Mesendoderm (in vitro differentiated cells): Measurements from ENCODE around the gene RAB19.
"Not testable (repeated sequence)": the region's sequence is repeated elsewhere in the genome, so short reads cannot be mapped to it uniquely, and the experiment has no call there.

Source experiments
- DNase-seq: peaks from one replicate; pipeline ENCODE4 v3.0.0; 2013
- H2AK5ac ChIP-seq: 2 replicates; pipeline ENCODE4 v1.6.1; 2013; ENCODE audit warnings: low read length, inconsistent platforms
- H2BK120ac ChIP-seq: 2 replicates; pipeline ENCODE4 v1.6.1; 2013; ENCODE audit warnings: low read depth, mild to moderate bottlenecking, low read length, moderate library complexity, mixed read lengths
- H2BK15ac ChIP-seq: replicated peaks from 2 replicates; pipeline ENCODE4 v1.6.1; 2013; ENCODE audit warnings: low read depth, mild to moderate bottlenecking, moderate library complexity
- H2BK5ac ChIP-seq: 2 replicates; pipeline ENCODE4 v1.6.1; 2013; ENCODE audit warnings: low read length, inconsistent platforms
- H3K18ac ChIP-seq: 2 replicates; pipeline ENCODE4 v1.6.1; 2013; ENCODE audit warnings: mild to moderate bottlenecking, low read length, mixed read lengths
- H3K23ac ChIP-seq: one replicate; pipeline ENCODE4 v1.6.1; 2013; ENCODE audit warnings: low read length
- H3K27ac ChIP-seq: 2 replicates; pipeline ENCODE4 v1.5.1; 2013; ENCODE audit warnings: low read depth, mild to moderate bottlenecking, inconsistent platforms, low read length, moderate library complexity
- H3K27me3 ChIP-seq: 2 replicates; pipeline ENCODE4 v1.6.1; 2013; ENCODE audit warnings: low read length, control low read depth, mild to moderate bottlenecking, inconsistent platforms; ENCODE audit not compliant: insufficient read depth, poor library complexity
- H3K36me3 ChIP-seq: 2 replicates; pipeline ENCODE4 v1.6.1; 2013; ENCODE audit warnings: low read length, inconsistent platforms; ENCODE audit not compliant: control insufficient read depth, insufficient read depth
- H3K4ac ChIP-seq: one replicate; pipeline ENCODE4 v1.6.1; 2013; ENCODE audit warnings: low read depth, mild to moderate bottlenecking, low read length, moderate library complexity
- H3K4me1 ChIP-seq: 2 replicates; pipeline ENCODE4 v1.6.1; 2013; ENCODE audit warnings: low read depth, low read length, inconsistent platforms; ENCODE audit not compliant: control insufficient read depth
- H3K4me2 ChIP-seq: 2 replicates; pipeline ENCODE4 v1.6.1; 2013; ENCODE audit warnings: low read length
- H3K4me3 ChIP-seq: 2 replicates; pipeline ENCODE4 v1.5.1; 2013; ENCODE audit warnings: mild to moderate bottlenecking, low read length
- H3K56ac ChIP-seq: one replicate; pipeline ENCODE4 v1.6.1; 2013; ENCODE audit warnings: low read length
- H3K79me1 ChIP-seq: 2 replicates; pipeline ENCODE4 v1.6.1; 2013; ENCODE audit warnings: low read length, inconsistent platforms
- H3K79me2 ChIP-seq: 2 replicates; pipeline ENCODE4 v1.6.1; 2013; ENCODE audit warnings: mild to moderate bottlenecking, low read length; ENCODE audit not compliant: control insufficient read depth, insufficient read depth
- H3K9ac ChIP-seq: 2 replicates; pipeline ENCODE4 v1.6.1; 2013; ENCODE audit warnings: low read length, inconsistent platforms
- H4K5ac ChIP-seq: one replicate; pipeline ENCODE4 v1.6.1; 2013; ENCODE audit warnings: low read length
- H4K8ac ChIP-seq: one replicate; pipeline ENCODE4 v1.6.1; 2013; ENCODE audit warnings: low read depth, mild to moderate bottlenecking, control low read depth, low read length, moderate library complexity
- WGBS: extraction: QIAGEN DNeasy Blood & Tissue Kit; methylation state at CpG from one replicate; pipeline ENCODE4 v1.1.7; 2013; ENCODE audit warnings: low lambda C conversion rate, missing lambda C conversion rate; ENCODE audit not compliant: insufficient coverage; ENCODE audit errors: extremely low coverage; 5-methylcytosine and 5-hydroxymethylcytosine counted together

Gene RAB19

DNA sequence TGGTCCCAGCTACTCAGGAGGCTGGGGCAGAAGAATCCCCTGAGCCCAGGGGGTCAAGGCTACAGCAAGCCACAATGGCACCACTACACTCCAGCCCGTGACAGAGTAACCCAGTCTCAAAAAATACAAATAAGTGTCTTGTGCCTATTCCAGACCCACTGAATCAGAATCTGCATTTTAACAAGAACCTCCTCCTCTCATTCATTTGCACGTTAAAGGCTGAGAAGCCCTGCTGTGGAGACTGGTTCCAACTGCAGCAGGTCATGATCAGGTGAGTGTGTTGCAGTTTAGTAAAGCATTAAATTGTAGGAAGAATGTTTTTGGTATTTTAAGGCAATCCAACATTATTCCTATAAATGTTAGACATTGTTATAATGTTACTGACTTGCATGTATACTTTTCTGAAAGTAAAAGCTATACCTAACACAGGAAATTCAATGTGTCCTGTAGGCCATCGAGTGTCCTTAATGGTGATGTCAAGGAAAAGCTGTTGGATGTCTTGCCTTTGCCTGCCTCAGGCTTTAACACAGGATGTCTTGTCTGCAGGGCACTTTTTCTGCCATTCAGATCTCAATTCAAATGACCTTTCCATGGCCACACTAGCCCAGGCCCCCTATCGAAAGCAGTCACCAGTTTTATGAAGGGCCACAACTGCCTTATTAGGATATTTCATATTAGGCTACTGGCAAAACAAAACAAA is 45.1 kb downstream of the RAB19 start:
- Histone ChIP-seq H3K18ac (no peak overlapping the region), H3K36me3 (no peaks in the 10 kb centered on the region), H3K27me3 (no peaks in the 10 kb centered on the region), H4K5ac (no peak overlapping the region), H3K4ac (no peak overlapping the region), H2BK120ac (no peak overlapping the region), H3K9ac (no peak overlapping the region), H3K27ac (no peak overlapping the region), H3K23ac (no peak overlapping the region), H2BK5ac (no peak overlapping the region), H3K56ac (no peak overlapping the region), H3K4me1 (peaks cover 2% of the 10 kb centered on the region), H2AK5ac (no peak overlapping the region), H3K79me1 (no peaks in the 10 kb centered on the region), H3K4me2 (no peak overlapping the region), H4K8ac (no peak overlapping the region), H3K79me2 (no peaks in the 10 kb centered on the region), H3K4me3 (no peak overlapping the region), H2BK15ac (no peak overlapping the region)
- peak; percentile 42 for DNase-seq
- WGBS: no CpG with 5 or more reads among the region's 4 CpGs

DNA sequence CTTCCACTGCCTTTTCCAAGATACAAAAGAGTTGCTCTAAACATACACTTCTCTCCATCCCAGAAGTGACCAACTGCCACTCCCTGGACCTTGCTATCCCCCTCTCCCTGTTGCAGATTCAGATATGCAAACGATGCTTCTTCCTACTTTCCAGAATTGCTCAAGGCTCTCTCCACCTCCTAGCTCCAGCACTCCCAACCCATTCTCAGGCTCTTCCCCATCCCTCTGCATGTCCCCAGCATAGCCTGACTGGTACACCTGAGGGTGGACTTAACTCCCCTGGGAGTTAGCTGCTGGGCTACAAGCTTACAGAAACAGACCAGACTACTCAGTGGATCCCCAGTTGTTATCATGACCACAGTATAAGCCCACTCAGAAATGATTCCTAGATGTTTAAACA is 47.9 kb downstream of the RAB19 start:
- H2BK15ac ChIP-seq: no peak overlapping the region
- no peak overlapping the region for H4K8ac ChIP-seq
- H3K36me3 ChIP-seq: peaks cover 11% of the 10 kb centered on the region
- H4K5ac ChIP-seq: no peak overlapping the region
- WGBS: no CpG with 5 or more reads among the region's 1 CpG
- H3K23ac ChIP-seq: no peak overlapping the region
- no peak overlapping the region for H3K27ac ChIP-seq
- H3K4me2 ChIP-seq: no peak overlapping the region
- H3K79me2 ChIP-seq: peaks cover 2% of the 10 kb centered on the region
- H3K18ac ChIP-seq: no peak overlapping the region
- DNase-seq: peak; percentile 29
- H3K79me1 ChIP-seq: peaks cover 5% of the 10 kb centered on the region
- no peak overlapping the region for H2BK5ac ChIP-seq
- H3K56ac ChIP-seq: no peak overlapping the region
- H3K4me3 ChIP-seq: no peak overlapping the region
- no peak overlapping the region for H3K4ac ChIP-seq
- H2BK120ac ChIP-seq: no peak overlapping the region
- H2AK5ac ChIP-seq: no peak overlapping the region
- no peaks in the 10 kb centered on the region for H3K27me3 ChIP-seq
- H3K4me1 ChIP-seq: peaks cover 2% of the 10 kb centered on the region
- H3K9ac ChIP-seq: no peak overlapping the region

DNA sequence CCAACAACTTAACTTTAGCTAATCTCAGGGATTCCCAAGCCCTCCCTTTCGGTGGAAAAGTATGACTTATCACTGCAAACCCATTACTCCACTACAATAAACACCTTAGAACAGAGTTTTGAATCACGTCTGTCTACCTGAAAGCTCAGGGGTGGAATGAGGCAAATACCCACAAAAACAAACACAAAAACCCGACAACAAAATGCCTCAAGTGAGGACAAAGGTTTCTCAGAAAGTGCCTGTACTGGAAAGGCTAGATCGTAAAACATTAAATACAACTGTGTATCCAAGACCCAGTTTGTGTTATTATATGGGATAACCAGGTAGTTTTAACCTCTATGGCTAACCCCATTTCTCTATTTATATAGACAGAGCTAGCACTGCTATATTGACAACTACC is 49.4 kb downstream of the RAB19 start:
- H3K79me1 ChIP-seq: peaks cover 7% of the 10 kb centered on the region
- H3K4ac ChIP-seq: no peak overlapping the region
- no peak overlapping the region for H2BK120ac ChIP-seq
- no peak for DNase-seq
- peaks cover 2% of the 10 kb centered on the region for H3K4me1 ChIP-seq
- H3K4me3 ChIP-seq: no peak overlapping the region
- no peak overlapping the region for H2BK5ac ChIP-seq
- H3K4me2 ChIP-seq: no peak overlapping the region
- H3K23ac ChIP-seq: no peak overlapping the region
- H3K27ac ChIP-seq: no peak overlapping the region
- peaks cover 4% of the 10 kb centered on the region for H3K79me2 ChIP-seq
- no peak overlapping the region for H3K9ac ChIP-seq
- H3K18ac ChIP-seq: no peak overlapping the region
- no CpG with 5 or more reads among the region's 4 CpGs for WGBS
- no peak overlapping the region for H2AK5ac ChIP-seq
- no peak overlapping the region for H3K56ac ChIP-seq
- H2BK15ac ChIP-seq: no peak overlapping the region
- H4K8ac ChIP-seq: no peak overlapping the region
- peaks cover 13% of the 10 kb centered on the region for H3K36me3 ChIP-seq
- no peaks in the 10 kb centered on the region for H3K27me3 ChIP-seq
- no peak overlapping the region for H4K5ac ChIP-seq

DNA sequence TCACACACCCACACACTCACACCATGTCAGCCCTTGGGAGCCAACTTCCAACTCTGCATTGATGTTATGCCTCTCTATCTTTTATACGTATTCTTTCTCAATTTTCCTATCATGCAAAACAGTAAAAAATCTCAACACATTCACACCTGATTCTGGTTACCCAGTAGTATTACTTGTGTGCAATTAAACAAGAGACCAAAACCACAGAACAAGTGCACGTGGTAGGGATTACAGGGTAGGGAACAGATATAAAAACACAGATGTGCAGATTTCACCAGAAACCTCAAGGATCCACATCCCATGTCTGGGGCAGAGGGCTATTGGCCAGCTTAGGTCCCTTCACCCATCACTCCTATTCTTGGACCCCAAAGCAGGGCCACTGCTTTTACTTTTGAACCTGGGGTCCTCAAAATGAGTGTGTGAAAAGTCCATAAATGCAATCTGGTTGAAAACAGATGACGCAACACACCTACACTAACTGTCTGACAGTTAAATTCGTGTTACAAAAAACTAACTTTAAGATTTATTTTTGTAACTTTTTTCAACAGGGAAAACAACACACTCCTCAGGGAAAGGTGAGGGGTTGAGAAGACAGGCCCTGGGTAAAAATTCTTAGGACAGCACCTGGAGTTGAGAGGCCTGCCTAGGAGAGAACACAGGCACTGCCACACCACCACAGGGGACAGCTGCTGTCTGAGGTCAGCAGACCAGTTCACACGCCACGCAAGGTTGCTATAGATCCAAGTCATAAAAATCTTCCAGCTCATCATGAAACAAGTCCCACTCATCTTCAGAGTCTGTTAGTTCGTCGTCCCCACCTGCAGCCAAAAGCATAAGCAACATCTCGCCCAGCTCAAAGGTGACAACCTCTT is 50.2 kb downstream of the RAB19 start:
- H3K36me3 ChIP-seq: peaks cover 17% of the 10 kb centered on the region
- not testable (repeated sequence) for H2AK5ac ChIP-seq, H4K5ac ChIP-seq, H2BK120ac ChIP-seq, H3K4ac ChIP-seq, H3K56ac ChIP-seq, H2BK5ac ChIP-seq, H3K79me2 ChIP-seq, H3K9ac ChIP-seq, H4K8ac ChIP-seq, H3K18ac ChIP-seq, H2BK15ac ChIP-seq, H3K4me1 ChIP-seq, H3K23ac ChIP-seq, H3K4me3 ChIP-seq, H3K79me1 ChIP-seq, H3K27me3 ChIP-seq, H3K27ac ChIP-seq, DNase-seq, H3K4me2 ChIP-seq
- no CpG with 5 or more reads among the region's 9 CpGs for WGBS

- Histone ChIP-seq H4K5ac (no peak overlapping the region), H2BK120ac (no peak overlapping the region), H3K4me1 (peaks cover 2% of the 10 kb centered on the region), H3K79me2 (peaks cover 10% of the 10 kb centered on the region), H2BK5ac (no peak overlapping the region), H4K8ac (no peak overlapping the region), H3K27ac (no peak overlapping the region), H3K18ac (no peak overlapping the region), H3K56ac (no peak overlapping the region), H3K23ac (no peak overlapping the region), H3K4ac (no peak overlapping the region), H2BK15ac (no peak overlapping the region), H3K79me1 (peaks cover 7% of the 10 kb centered on the region), H3K4me3 (no peak overlapping the region), H3K27me3 (no peaks in the 10 kb centered on the region), H3K36me3 (peaks cover 17% of the 10 kb centered on the region), H3K9ac (no peak overlapping the region), H2AK5ac (no peak overlapping the region), H3K4me2 (no peak overlapping the region)
- no peak for DNase-seq
- WGBS: no CpG with 5 or more reads among the region's 8 CpGs
Measured at GRCh38 chr7:140454657-140455015, 50.8 kb downstream of the RAB19 start.
